ENCODE data around the gene GPR162.

GRCh38 chr12:6827437-6827911, 5.9 kb downstream of the GPR162 start:
- TF ChIP-seq ZFP30 (CRISPR knock-in tag; IDR thresholded peaks at IDR 0.05) (no peak), ARNTL (CRISPR knock-in tag; IDR thresholded peaks at IDR 0.05; ENCODE audit: borderline replicate concordance, low read depth) (no peak), POU6F1 (CRISPR knock-in tag; IDR thresholded peaks at IDR 0.05; ENCODE audit: borderline replicate concordance, low read depth) (no peak), BACH2 (CRISPR knock-in tag; IDR thresholded peaks at IDR 0.05; ENCODE audit: borderline replicate concordance) (no peak), RARB (CRISPR knock-in tag; IDR thresholded peaks at IDR 0.05) (no peak), ZNF8 (CRISPR knock-in tag; IDR thresholded peaks at IDR 0.05) (no peak), ZNF565 (CRISPR knock-in tag; conservative IDR thresholded peaks at IDR 0.05; ENCODE audit: low read depth) (no peak), CSDC2 (CRISPR knock-in tag; IDR thresholded peaks at IDR 0.05) (no peak), TCF4 (CRISPR knock-in tag; IDR thresholded peaks at IDR 0.05; ENCODE audit: borderline replicate concordance) (no peak), ZNF70 (CRISPR knock-in tag; IDR thresholded peaks at IDR 0.05) (no peak)
- TF ChIP-seq, protein P1, sequence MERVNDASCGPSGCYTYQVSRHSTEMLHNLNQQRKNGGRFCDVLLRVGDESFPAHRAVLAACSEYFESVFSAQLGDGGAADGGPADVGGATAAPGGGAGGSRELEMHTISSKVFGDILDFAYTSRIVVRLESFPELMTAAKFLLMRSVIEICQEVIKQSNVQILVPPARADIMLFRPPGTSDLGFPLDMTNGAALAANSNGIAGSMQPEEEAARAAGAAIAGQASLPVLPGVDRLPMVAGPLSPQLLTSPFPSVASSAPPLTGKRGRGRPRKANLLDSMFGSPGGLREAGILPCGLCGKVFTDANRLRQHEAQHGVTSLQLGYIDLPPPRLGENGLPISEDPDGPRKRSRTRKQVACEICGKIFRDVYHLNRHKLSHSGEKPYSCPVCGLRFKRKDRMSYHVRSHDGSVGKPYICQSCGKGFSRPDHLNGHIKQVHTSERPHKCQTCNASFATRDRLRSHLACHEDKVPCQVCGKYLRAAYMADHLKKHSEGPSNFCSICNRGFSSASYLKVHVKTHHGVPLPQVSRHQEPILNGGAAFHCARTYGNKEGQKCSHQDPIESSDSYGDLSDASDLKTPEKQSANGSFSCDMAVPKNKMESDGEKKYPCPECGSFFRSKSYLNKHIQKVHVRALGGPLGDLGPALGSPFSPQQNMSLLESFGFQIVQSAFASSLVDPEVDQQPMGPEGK (CRISPR knock-in tag; IDR thresholded peaks at IDR 0.05; ENCODE audit: borderline replicate concordance): no peak
